Upper lobe of right lung (tissue), 1 donor: ENCODE data around the gene MARCHF3. TPM values are rescaled to one million over a fixed set of nuclear protein-coding genes. Genes with fewer than 3 reads are reported as not detected.

Source experiments
- ATAC-seq: fragments of 200-7000 bp; cut with Tn5 transposase; one replicate; pipeline ENCODE4 v1.9.1; 2020; ENCODE audit warnings: mild to moderate bottlenecking, moderate library complexity
- DNase-seq: peaks from one replicate; pipeline ENCODE4 v3.0.0-alpha.2; 2020
- H3K27ac ChIP-seq: fragments of 200-600 bp; one replicate; pipeline ENCODE4 v1.8.0; 2022
- H3K27me3 ChIP-seq: fragments of 200-600 bp; one replicate; pipeline ENCODE4 v1.8.0; 2022; ENCODE audit warnings: mild to moderate bottlenecking
- H3K36me3 ChIP-seq: fragments of 200-600 bp; one replicate; pipeline ENCODE4 v1.8.0; 2022
- H3K4me1 ChIP-seq: fragments of 200-600 bp; one replicate; pipeline ENCODE4 v1.8.0; 2022
- H3K4me3 ChIP-seq: fragments of 200-600 bp; one replicate; pipeline ENCODE4 v1.8.0; 2022; ENCODE audit warnings: mild to moderate bottlenecking
- H3K9me3 ChIP-seq: fragments of 200-600 bp; one replicate; pipeline ENCODE4 v1.8.0; 2022
- CTCF ChIP-seq: fragments of 200-600 bp; IDR thresholded peaks from one replicate; pipeline ENCODE4 v1.8.0; 2022; ENCODE audit warnings: antibody characterized with exemption
- intact Hi-C: fragments of 100-400 bp; cut with DNase I; formaldehyde crosslinking; loops from one replicate; pipeline ENCODE4 v1.11.0; 2022
- total RNA-seq: library from RNA; stranded (reverse); fragmentation: NEBNext Ultra II Directional; extraction: Animal tissue kit (Norgen Biotek cat#: 25700); gene quantifications from one replicate; pipeline ENCODE4 v1.2.1, GENCODE V29; 2021
- donor health status: DM: no; HTN: yes; CAD: no; lungs with severe emphysema.

Gene MARCHF3
- total RNA-seq, 1 donor from 2014 or later: 11.1 TPM

- H3K4me1 ChIP-seq: peaks cover 9% of the 10 kb centered on the region
- H3K36me3 ChIP-seq: no peaks in the 10 kb centered on the region
- H3K4me3 ChIP-seq: no peak overlapping the region
- H3K9me3 ChIP-seq: no peaks in the 10 kb centered on the region
- no peak for ATAC-seq
- no peaks in the 10 kb centered on the region for H3K27me3 ChIP-seq
- no peak for DNase-seq
- intact Hi-C loops: no loop called here
- no peak overlapping the region for H3K27ac ChIP-seq
- TF ChIP-seq CTCF: no peak
Observed at GRCh38 chr5:127002390-127002789, 28.0 kb downstream of the MARCHF3 start.

- intact Hi-C loops: no loop called here
- H3K9me3 ChIP-seq: no peaks in the 10 kb centered on the region
- H3K4me1 ChIP-seq: peaks cover 9% of the 10 kb centered on the region
- no peak overlapping the region for H3K4me3 ChIP-seq
- H3K27ac ChIP-seq: no peak overlapping the region
- ATAC-seq (no peak), DNase-seq (no peak)
- H3K27me3 ChIP-seq: no peaks in the 10 kb centered on the region
- TF ChIP-seq CTCF: no peak
- no peaks in the 10 kb centered on the region for H3K36me3 ChIP-seq
Observed at GRCh38 chr5:127001621-127002296, 28.6 kb downstream of the MARCHF3 start.

GRCh38 chr5:126998895-126999570 is 31.3 kb downstream of the MARCHF3 start:
- no peak for DNase-seq
- no peaks in the 10 kb centered on the region for H3K9me3 ChIP-seq
- ATAC-seq: no peak
- no peak for TF ChIP-seq CTCF
- no peak overlapping the region for H3K4me3 ChIP-seq
- no peaks in the 10 kb centered on the region for H3K27me3 ChIP-seq
- no peak overlapping the region for H3K27ac ChIP-seq
- peaks cover 15% of the 10 kb centered on the region for H3K4me1 ChIP-seq
- intact Hi-C loops: no loop called here
- H3K36me3 ChIP-seq: no peaks in the 10 kb centered on the region

- no peak for TF ChIP-seq CTCF
- Histone ChIP-seq H3K4me1 (peaks cover 11% of the 10 kb centered on the region), H3K9me3 (no peaks in the 10 kb centered on the region), H3K4me3 (no peak overlapping the region), H3K27me3 (no peaks in the 10 kb centered on the region), H3K27ac (no peak overlapping the region), H3K36me3 (no peaks in the 10 kb centered on the region)
- DNase-seq (no peak), ATAC-seq (no peak)
- intact Hi-C loops: no loop called here
Observed at GRCh38 chr5:126998201-126998631, 32.1 kb downstream of the MARCHF3 start.

GRCh38 chr5:126995689-126996088 is 34.7 kb downstream of the MARCHF3 start:
- Histone ChIP-seq H3K4me1 (peaks cover 11% of the 10 kb centered on the region), H3K36me3 (no peaks in the 10 kb centered on the region), H3K9me3 (no peaks in the 10 kb centered on the region), H3K27me3 (no peaks in the 10 kb centered on the region), H3K27ac (no peak overlapping the region), H3K4me3 (no peak overlapping the region)
- ATAC-seq (no peak), DNase-seq (no peak)
- TF ChIP-seq CTCF: no peak
- intact Hi-C loops: no loop called here
